Measurements from ENCODE around the gene KCTD14. TPM values are rescaled to one million over a fixed set of nuclear protein-coding genes. Genes with fewer than 3 reads are reported as not detected.

The KCTD14 gene
- total RNA-seq, 2 donors from 2014 or later = 3.6 to 16.8 TPM

- H3K36me3 ChIP-seq = no peaks in the 10 kb centered on the region
- DNase-seq (ENCODE audit: low spot score) = no peak
- H3K4me1 ChIP-seq (replicated peaks) = no peaks in the 10 kb centered on the region
- WGBS = 85% methylated on average over 10 of the region's 10 CpGs
- TF ChIP-seq CTCF (IDR thresholded peaks at IDR 0.05) (no peak), POLR2AphosphoS5 (IDR thresholded peaks at IDR 0.05) (no peak), POLR2A (IDR thresholded peaks at IDR 0.05) (no peak)
- no peak overlapping the region for H3K4me3 ChIP-seq
- intact Hi-C loops (cut with DNase I) = no loop called here
- no peaks in the 10 kb centered on the region for H3K27me3 ChIP-seq (replicated peaks; ENCODE audit: insufficient read depth)
- no peaks in the 10 kb centered on the region for H3K9me3 ChIP-seq
- H3K27ac ChIP-seq = no peak overlapping the region
Measured at GRCh38 chr11:78057462-78058055, 34.5 kb upstream of the KCTD14 start.

- TF ChIP-seq CTCF (IDR thresholded peaks at IDR 0.05) (no peak), POLR2A (IDR thresholded peaks at IDR 0.05) (no peak), POLR2AphosphoS5 (IDR thresholded peaks at IDR 0.05) (no peak)
- H3K4me3 ChIP-seq = no peak overlapping the region
- intact Hi-C loops (cut with DNase I) = no loop called here
- H3K27me3 ChIP-seq (replicated peaks; ENCODE audit: insufficient read depth) = no peaks in the 10 kb centered on the region
- no peak for DNase-seq (ENCODE audit: low spot score)
- H3K36me3 ChIP-seq = no peaks in the 10 kb centered on the region
- no peaks in the 10 kb centered on the region for H3K4me1 ChIP-seq (replicated peaks)
- 75% methylated on average over 3 of the region's 3 CpGs for WGBS
- H3K9me3 ChIP-seq = no peaks in the 10 kb centered on the region
- no peak overlapping the region for H3K27ac ChIP-seq
Measured at GRCh38 chr11:78056093-78056492, 33.0 kb upstream of the KCTD14 start.

- Histone ChIP-seq H3K36me3 (no peaks in the 10 kb centered on the region), H3K9me3 (no peaks in the 10 kb centered on the region), H3K4me1 (replicated peaks) (no peaks in the 10 kb centered on the region), H3K27me3 (replicated peaks; ENCODE audit: insufficient read depth) (no peaks in the 10 kb centered on the region), H3K4me3 (no peak overlapping the region), H3K27ac (no peak overlapping the region)
- no peak for TF ChIP-seq CTCF (IDR thresholded peaks at IDR 0.05)
- TF ChIP-seq POLR2A (IDR thresholded peaks at IDR 0.05) = no peak
- TF ChIP-seq POLR2AphosphoS5 (IDR thresholded peaks at IDR 0.05) = no peak
- no peak for DNase-seq (ENCODE audit: low spot score)
- intact Hi-C loops (cut with DNase I) = no loop called here
- WGBS = 93% methylated on average over 4 of the region's 4 CpGs
Measured at GRCh38 chr11:78054971-78055370, 31.9 kb upstream of the KCTD14 start.

GRCh38 chr11:78050964-78051831 is 28.1 kb upstream of the KCTD14 start:
- WGBS = 83% methylated on average over 6 of the region's 6 CpGs
- Histone ChIP-seq H3K27me3 (replicated peaks; ENCODE audit: insufficient read depth) (no peaks in the 10 kb centered on the region), H3K9me3 (no peaks in the 10 kb centered on the region), H3K4me3 (no peak overlapping the region), H3K36me3 (no peaks in the 10 kb centered on the region), H3K27ac (no peak overlapping the region), H3K4me1 (replicated peaks) (no peaks in the 10 kb centered on the region)
- intact Hi-C loops (cut with DNase I) = no loop called here
- no peak for TF ChIP-seq CTCF (IDR thresholded peaks at IDR 0.05)
- DNase-seq (ENCODE audit: low spot score) = no peak
